Progenitor cell of endocrine pancreas (in vitro differentiated cells): ENCODE results near the gene EMC9. TPM values are rescaled to one million over a fixed set of nuclear protein-coding genes. Genes with fewer than 3 reads are reported as not detected.

Experiments
- DNase-seq: peaks from one replicate; pipeline ENCODE4 v3.0.0; 2021; ENCODE audit warnings: low spot score; ENCODE audit not compliant: unreplicated experiment
- H3K27ac Mint-ChIP-seq: 2 replicates; pipeline ENCODE4 v1.8.0; 2021; ENCODE audit warnings: mild to moderate bottlenecking, moderate library complexity, mixed read lengths
- H3K27me3 Mint-ChIP-seq: 2 replicates; pipeline ENCODE4 v1.8.0; 2021; ENCODE audit warnings: mixed read lengths
- H3K36me3 Mint-ChIP-seq: 2 replicates; pipeline ENCODE4 v1.8.0; 2022; ENCODE audit warnings: mixed read lengths; ENCODE audit not compliant: insufficient read depth
- H3K4me1 Mint-ChIP-seq: 2 replicates; pipeline ENCODE4 v1.8.0; 2021; ENCODE audit warnings: low read depth, mixed read lengths
- H3K4me3 Mint-ChIP-seq: 2 replicates; pipeline ENCODE4 v1.8.0; 2021; ENCODE audit warnings: low read depth, mild to moderate bottlenecking, moderate library complexity, mixed read lengths
- H3K9me3 Mint-ChIP-seq: 2 replicates; pipeline ENCODE4 v1.8.0; 2021; ENCODE audit warnings: low read depth, mixed read lengths
- total RNA-seq: library from RNA; stranded (reverse); gene quantifications from 2 replicates; pipeline ENCODE4 v1.2.1, GENCODE V29; 2021
- TF ChIP-seq, protein P1 (sequence below): fragments of 200-600 bp; sonication (generic); IDR thresholded peaks from one replicate; pipeline ENCODE4 v1.5.0; 2021; ENCODE audit warnings: antibody characterized with exemption, mild to moderate bottlenecking; ENCODE audit not compliant: unreplicated experiment

The EMC9 gene
- total RNA-seq, 1 donor from 2014 or later = 22.9 TPM

DNA sequence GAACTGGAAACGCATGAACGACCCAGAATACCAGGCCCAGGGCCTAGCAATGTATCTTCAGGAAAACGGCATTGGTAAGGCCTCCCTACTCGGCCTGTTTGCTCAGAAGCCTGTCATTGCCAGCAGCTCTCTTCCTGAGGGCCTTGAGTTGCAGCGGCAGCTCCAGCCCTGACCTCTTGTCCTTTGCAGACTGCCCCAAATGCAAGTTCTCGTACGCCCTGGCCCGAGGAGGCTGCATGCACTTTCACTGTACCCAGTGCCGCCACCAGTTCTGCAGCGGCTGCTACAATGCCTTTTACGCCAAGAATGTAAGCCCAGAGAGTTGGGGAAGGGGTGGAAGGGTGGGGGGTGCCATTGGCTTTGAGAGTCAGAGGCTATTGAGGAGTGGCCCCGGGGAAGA is 15.9 kb upstream of the EMC9 start:
- Mint-ChIP-seq H3K27me3 (no peaks in the 10 kb centered on the region), H3K4me1 (peaks cover 14% of the 10 kb centered on the region), H3K36me3 (peaks cover 21% of the 10 kb centered on the region), H3K27ac (no peak overlapping the region), H3K9me3 (no peaks in the 10 kb centered on the region), H3K4me3 (no peak overlapping the region)
- DNase-seq = no peak
- TF ChIP-seq, protein P1, sequence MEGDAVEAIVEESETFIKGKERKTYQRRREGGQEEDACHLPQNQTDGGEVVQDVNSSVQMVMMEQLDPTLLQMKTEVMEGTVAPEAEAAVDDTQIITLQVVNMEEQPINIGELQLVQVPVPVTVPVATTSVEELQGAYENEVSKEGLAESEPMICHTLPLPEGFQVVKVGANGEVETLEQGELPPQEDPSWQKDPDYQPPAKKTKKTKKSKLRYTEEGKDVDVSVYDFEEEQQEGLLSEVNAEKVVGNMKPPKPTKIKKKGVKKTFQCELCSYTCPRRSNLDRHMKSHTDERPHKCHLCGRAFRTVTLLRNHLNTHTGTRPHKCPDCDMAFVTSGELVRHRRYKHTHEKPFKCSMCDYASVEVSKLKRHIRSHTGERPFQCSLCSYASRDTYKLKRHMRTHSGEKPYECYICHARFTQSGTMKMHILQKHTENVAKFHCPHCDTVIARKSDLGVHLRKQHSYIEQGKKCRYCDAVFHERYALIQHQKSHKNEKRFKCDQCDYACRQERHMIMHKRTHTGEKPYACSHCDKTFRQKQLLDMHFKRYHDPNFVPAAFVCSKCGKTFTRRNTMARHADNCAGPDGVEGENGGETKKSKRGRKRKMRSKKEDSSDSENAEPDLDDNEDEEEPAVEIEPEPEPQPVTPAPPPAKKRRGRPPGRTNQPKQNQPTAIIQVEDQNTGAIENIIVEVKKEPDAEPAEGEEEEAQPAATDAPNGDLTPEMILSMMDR = no peak

DNA sequence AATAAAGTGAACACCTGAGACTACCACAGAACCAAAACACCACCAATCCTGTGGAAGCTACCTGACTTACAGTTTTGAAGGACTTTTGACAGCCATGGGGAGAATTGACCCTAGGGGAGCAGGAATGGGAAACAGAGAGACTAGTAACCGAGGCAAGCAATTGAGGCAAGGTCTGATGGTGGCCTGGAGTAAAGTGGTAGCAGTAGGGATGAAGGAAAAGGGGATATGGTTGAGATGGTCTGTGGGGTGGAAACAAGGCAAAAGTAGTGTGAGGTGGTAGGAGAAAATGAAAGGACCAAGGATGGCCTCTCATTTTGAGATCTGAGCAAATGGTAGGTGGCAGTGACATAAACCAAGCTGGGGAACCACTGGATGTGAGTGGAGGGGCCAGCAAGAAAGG is 15.4 kb upstream of the EMC9 start:
- peaks cover 22% of the 10 kb centered on the region for H3K36me3 Mint-ChIP-seq
- peaks cover 10% of the 10 kb centered on the region for H3K4me1 Mint-ChIP-seq

DNA sequence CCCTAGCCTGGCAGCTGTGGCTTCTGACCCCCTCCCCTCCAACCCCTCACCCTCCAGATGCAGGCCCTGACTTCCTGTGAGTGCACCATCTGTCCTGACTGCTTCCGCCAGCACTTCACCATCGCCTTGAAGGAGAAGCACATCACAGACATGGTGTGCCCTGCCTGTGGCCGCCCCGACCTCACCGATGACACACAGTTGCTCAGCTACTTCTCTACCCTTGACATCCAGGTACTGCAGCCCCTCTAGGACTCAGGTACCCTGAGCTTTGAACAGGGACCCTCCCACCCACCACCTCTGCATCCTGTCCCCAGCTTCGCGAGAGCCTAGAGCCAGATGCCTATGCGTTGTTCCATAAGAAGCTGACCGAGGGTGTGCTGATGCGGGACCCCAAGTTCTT is 13.7 kb upstream of the EMC9 start:
- Mint-ChIP-seq H3K36me3 (peaks cover 22% of the 10 kb centered on the region), H3K27ac (no peak overlapping the region), H3K4me3 (no peak overlapping the region), H3K9me3 (no peaks in the 10 kb centered on the region), H3K27me3 (no peaks in the 10 kb centered on the region), H3K4me1 (no peaks in the 10 kb centered on the region)
- no peak for DNase-seq
- TF ChIP-seq, protein P1 = no peak

More for the DNA sequence above, 15.4 kb upstream of the EMC9 start:
- Mint-ChIP-seq H3K27ac (no peak overlapping the region), H3K9me3 (no peaks in the 10 kb centered on the region), H3K27me3 (no peaks in the 10 kb centered on the region), H3K4me3 (no peak overlapping the region)
- TF ChIP-seq, protein P1 = no peak
- DNase-seq = no peak

DNA sequence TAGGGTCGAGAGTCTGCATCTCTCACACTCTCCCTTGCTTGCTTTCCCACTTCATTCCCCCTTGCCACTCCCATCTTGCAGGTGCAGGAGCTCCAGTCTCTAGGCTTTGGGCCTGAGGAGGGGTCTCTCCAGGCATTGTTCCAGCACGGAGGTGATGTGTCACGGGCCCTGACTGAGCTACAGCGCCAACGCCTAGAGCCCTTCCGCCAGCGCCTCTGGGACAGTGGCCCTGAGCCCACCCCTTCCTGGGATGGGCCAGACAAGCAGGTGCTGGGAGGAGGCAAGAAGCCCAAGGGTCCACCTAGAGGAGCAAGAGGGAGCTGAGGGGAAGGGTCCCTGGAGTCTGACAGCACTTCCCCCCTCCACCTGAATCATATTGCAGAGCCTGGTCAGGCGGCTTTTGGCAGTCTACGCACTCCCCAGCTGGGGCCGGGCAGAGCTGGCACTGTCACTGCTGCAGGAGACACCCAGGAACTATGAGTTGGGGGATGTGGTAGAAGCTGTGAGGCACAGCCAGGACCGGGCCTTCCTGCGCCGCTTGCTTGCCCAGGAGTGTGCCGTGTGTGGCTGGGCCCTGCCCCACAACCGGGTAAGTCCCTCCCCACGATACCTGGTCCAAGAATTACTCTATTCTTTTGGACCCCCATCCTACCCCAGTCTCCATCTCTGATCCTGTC is 10.2 kb upstream of the EMC9 start:
- Mint-ChIP-seq H3K9me3 (no peaks in the 10 kb centered on the region), H3K4me3 (no peak overlapping the region), H3K4me1 (peaks cover 7% of the 10 kb centered on the region), H3K36me3 (peaks cover 15% of the 10 kb centered on the region), H3K27ac (no peak overlapping the region), H3K27me3 (no peaks in the 10 kb centered on the region)
- TF ChIP-seq, protein P1 = no peak
- no peak for DNase-seq

DNA sequence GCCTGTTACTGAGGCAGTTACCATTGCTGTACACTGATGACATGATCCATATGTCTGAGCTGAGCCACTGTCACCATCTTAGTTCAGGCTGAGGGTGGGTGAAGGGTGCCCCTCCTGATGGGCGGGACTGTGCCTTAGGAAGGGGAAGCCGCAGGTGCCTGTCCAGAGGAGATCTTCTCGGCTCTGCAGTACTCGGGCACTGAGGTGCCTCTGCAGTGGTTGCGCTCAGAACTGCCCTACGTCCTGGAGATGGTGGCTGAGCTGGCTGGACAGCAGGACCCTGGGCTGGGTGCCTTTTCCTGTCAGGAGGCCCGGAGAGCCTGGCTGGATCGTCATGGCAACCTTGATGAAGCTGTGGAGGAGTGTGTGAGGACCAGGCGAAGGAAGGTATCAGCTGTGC is 9.6 kb upstream of the EMC9 start:
- no peaks in the 10 kb centered on the region for H3K27me3 Mint-ChIP-seq

More for the DNA sequence above, 9.6 kb upstream of the EMC9 start:
- Mint-ChIP-seq H3K4me3 (no peak overlapping the region), H3K27ac (no peak overlapping the region), H3K9me3 (no peaks in the 10 kb centered on the region), H3K4me1 (peaks cover 12% of the 10 kb centered on the region), H3K36me3 (peaks cover 15% of the 10 kb centered on the region)
- DNase-seq = no peak
- TF ChIP-seq, protein P1 = no peak
